NCI-H2196 (cell line): ENCODE measurements around the gene KIF21A.

Experiments
- DNase-seq: peaks from one replicate; lab custom pipeline; 2025; ENCODE audit not compliant: unreplicated experiment; lab: John Stamatoyannopoulos, UW

KIF21A gene

DNA sequence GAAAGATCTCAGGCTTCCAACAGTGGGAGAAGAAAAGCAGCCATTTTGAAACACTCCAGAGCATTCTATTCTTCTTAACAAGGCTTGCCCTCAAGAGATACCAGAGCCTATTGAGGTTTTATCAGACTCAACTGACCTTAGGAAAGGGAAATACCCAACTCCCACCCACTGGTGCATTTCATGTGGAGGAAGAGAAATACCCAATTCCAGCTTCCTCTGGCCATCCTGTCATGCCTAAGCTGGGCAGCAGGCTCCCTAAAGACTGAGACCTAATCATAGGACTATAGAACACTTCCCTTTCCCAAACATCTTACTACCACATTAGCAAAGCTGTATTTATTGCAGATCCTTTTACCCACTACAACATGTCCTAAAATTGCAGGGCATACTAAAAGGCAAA is 164.5 kb downstream of the KIF21A start:
- no peak for DNase-seq

DNA sequence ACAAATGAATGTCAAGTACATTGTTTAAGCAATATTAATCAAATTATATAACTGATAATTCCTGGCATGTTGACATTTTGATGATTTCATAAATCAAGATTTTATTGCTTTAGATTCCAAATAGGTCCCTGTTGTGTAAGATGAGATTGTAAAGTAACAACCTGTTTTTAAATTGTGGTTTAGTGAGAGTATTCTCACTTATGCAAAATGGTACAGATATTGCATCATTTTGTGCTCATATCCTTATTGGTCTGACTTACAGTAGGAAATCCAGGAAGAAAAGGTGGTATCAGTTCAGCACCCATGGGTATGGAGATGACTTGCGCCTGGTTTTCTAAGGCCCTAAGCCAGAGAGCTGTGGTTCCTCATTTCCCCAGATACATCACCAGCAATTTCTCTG is 165.5 kb downstream of the KIF21A start:
- no peak for DNase-seq

DNA sequence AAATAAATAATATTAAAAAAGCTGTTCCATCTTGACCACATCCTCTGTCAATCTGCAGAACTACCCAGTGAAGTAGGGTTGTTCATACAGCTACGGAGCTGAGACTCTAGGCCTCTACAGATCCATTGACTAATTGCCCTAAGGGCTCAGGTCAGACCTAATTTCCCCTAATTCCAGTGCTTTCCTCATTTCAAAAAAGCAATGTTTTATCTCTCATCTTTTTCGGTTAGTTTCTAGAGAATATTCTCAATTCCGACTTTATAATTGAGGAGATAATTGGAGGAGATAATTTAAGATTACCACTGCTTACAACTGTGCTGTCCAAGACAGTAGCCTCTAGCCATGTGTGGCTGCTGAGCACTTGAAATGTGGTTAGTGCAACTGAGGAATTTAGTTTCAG is 167.1 kb downstream of the KIF21A start:
- DNase-seq = no peak

DNA sequence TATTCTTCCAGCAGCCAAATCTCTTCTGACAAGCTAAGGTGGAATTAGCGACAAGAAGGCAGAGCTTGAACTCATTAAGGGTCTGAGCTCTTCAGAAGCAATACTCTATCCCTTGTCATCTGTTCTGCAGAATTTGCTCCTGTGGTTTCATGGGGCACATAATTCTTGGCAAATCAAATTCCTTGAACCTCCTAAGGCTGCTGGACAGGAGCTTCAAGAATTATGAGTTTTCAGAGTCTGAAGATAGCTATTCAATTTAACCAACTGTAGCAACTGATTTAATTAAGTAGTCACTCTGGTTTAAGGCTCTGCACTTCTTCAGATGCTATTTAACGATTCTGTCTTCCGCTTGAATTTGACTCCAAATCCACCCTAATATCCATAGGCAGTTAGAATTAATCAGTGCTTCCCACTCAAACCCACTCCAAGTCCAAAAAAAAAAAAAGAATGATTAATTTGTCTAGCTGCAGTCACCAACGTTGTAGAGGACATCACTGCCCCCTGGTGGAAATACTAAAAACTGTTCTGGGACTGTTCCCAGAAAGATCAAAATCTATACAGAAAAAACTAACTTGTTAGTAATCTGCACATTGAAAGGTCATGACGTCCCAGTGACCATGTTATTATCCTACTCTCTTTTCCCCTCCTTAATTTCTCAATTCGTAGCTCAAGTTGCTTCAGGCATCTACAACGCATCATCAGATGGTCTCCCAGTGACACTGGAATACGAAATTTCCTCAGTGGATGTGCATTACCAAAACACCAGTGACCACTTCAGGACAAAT is 169.9 kb downstream of the KIF21A start:
- peak; percentile 8 for DNase-seq

DNA sequence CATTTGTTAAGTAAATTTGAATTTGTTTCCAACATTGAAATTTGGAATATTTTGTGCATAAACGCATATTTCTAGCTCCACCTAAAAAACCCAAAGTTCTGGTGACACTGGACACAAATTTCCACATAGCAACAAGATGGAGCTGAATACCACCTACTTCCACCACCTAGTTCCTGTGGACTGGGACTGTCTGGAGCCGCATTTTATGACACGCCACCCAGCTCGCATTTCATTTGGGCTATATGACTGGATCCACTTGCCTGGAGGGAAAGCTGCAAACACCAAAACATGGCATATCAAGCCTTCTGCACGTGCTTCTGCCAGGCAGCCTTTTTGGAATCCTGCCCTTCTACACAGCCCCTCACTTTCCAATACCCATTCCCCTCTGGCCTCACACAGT is 173.4 kb downstream of the KIF21A start:
- DNase-seq = no peak

DNA sequence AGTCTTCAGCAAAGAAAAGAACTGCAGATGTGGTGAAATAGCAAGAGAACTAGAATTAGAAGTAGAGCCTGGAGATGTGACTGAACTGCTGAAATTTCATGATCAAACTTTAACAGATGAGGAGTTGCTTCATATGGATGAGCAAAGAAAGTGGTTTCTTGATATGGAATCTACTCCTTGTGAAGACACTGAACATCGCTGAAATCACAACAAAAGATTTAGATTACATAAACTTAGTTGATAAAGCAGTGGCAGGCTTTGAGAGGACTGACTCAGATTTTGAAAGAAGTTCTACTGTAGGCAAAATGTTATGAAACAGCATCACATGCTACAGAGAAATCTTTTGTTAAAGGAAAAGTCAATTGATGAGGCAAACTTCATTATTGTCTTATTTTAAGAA is 175.0 kb downstream of the KIF21A start:
- no peak for DNase-seq

DNA sequence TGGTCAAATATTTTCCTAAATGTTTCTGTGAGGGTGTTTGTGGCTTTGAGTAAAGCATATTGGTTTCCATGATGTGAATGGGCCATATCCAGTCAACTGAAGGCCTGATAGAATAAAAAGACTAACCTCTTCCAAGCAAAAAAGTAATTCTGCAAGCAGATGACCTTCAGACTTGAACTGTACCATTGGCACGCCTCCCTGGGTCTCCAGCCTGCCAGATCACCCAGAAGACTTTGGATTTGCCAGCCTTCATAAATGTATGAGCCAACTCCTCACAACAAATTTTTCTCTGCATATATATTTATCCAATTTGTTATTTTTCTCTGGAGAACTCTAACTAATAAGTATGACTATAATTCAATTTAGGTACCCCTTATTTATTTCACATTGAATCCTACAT is 190.3 kb downstream of the KIF21A start:
- no peak for DNase-seq
